Cardiac muscle cell (in vitro differentiated cells and primary cell): Measurements from ENCODE around the gene C1orf87. TPM values are rescaled to one million over a fixed set of nuclear protein-coding genes. Genes with fewer than 3 reads are reported as not detected.

ENCODE experiments used
- DNase-seq, 2 donors: peaks; one replicate each; pipeline versions ENCODE4 v3.0.0 to v3.0.0-alpha.2; 2010 to 2017; ENCODE audit warnings: low read depth in 1 of 2, low spot score in 1 of 2
- H3K27ac ChIP-seq: fragments of 200-600 bp; sonication (generic); 2 replicates; pipeline ENCODE4 v1.5.1; 2016
- H3K27me3 ChIP-seq: fragments of 200-600 bp; sonication (generic); 2 replicates; pipeline ENCODE4 v1.6.0; 2016; ENCODE audit warnings: control low read depth
- H3K36me3 ChIP-seq: fragments of 200-600 bp; sonication (generic); 2 replicates; pipeline ENCODE4 v1.5.1; 2016; ENCODE audit warnings: control low read depth
- H3K4me1 ChIP-seq: fragments of 200-600 bp; sonication (generic); 2 replicates; pipeline ENCODE4 v1.8.1; 2017; ENCODE audit warnings: low read depth, mild to moderate bottlenecking, mixed run types
- H3K4me3 ChIP-seq: fragments of 200-600 bp; sonication (generic); 2 replicates; pipeline ENCODE4 v1.5.1; 2016; ENCODE audit warnings: mild to moderate bottlenecking
- H3K9me3 ChIP-seq: fragments of 200-600 bp; sonication (generic); 2 replicates; pipeline ENCODE4 v1.5.1; 2017; ENCODE audit warnings: low read depth, mild to moderate bottlenecking, control low read depth
- polyA plus RNA-seq: library from polyadenylated mRNA; unstranded; fragments of >200 nt; fragmentation: Nextera tagmentation; extraction: Ambion mirVana; gene quantifications from 2 replicates; pipeline ENCODE4 v1.2.1, GENCODE V29; 2016
- total RNA-seq: library from RNA; depleted of rRNA; stranded (reverse); fragments of >200 nt; gene quantifications from 2 replicates; pipeline ENCODE4 v1.2.3, GENCODE V29; 2016
- TF ChIP-seq, protein P1 (sequence below): IDR thresholded peaks from 2 replicates; pipeline ENCODE4 v1.5.1; 2012; ENCODE audit warnings: low read depth, mild to moderate bottlenecking, low read length

C1orf87 gene
- total and polyA plus RNA-seq, 2 experiments from 2014 or later: not detected

DNA sequence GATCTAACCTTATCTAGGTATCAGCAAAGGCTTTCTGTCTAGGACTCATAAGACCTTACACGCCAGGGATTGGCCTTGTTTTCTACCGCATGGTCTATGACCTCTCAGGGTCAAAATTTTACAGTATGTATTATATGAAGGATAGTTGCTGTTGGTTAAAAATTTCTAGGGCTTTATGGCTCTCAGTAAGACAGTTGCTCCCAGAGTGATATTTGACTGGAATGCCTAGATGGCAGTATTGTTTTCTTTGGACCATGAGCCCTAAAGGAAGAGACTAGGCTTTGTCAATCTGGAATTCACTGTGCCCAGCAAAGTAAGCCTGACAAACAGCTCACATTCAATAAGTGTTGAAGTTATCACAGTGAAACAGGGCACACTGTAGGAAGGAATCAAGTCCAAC lies 37.6 kb downstream of the C1orf87 start:
- Histone ChIP-seq H3K27me3 (no peaks in the 10 kb centered on the region), H3K4me1 (no peaks in the 10 kb centered on the region), H3K27ac (no peak overlapping the region), H3K9me3 (no peaks in the 10 kb centered on the region), H3K36me3 (no peaks in the 10 kb centered on the region), H3K4me3 (no peak overlapping the region)
- DNase-seq: peak in 1 of 2 donors; percentile 3
- TF ChIP-seq, protein P1, sequence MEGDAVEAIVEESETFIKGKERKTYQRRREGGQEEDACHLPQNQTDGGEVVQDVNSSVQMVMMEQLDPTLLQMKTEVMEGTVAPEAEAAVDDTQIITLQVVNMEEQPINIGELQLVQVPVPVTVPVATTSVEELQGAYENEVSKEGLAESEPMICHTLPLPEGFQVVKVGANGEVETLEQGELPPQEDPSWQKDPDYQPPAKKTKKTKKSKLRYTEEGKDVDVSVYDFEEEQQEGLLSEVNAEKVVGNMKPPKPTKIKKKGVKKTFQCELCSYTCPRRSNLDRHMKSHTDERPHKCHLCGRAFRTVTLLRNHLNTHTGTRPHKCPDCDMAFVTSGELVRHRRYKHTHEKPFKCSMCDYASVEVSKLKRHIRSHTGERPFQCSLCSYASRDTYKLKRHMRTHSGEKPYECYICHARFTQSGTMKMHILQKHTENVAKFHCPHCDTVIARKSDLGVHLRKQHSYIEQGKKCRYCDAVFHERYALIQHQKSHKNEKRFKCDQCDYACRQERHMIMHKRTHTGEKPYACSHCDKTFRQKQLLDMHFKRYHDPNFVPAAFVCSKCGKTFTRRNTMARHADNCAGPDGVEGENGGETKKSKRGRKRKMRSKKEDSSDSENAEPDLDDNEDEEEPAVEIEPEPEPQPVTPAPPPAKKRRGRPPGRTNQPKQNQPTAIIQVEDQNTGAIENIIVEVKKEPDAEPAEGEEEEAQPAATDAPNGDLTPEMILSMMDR: no peak

DNA sequence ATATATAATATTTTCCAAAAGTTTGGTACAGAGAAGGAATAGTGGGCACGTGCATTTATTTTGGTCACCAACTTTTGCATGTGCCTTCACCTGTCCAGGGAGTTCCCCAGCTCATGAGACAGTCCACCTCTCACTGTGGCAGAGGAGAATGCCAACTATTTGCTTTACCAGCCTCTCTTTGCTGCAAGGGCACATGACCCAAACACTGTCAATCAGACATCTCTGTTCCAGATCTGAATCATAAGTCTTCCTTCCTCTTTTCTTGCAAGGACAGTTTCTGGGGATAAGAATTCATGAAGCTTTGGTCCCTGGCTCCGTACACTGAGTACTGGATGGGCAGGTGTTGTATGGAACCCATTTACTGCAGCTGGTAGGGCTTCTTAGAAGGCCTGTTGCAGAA lies 38.6 kb downstream of the C1orf87 start:
- Histone ChIP-seq H3K27ac (no peak overlapping the region), H3K27me3 (no peaks in the 10 kb centered on the region), H3K4me1 (no peaks in the 10 kb centered on the region), H3K36me3 (no peaks in the 10 kb centered on the region), H3K4me3 (no peak overlapping the region), H3K9me3 (no peaks in the 10 kb centered on the region)
- TF ChIP-seq, protein P1: no peak
- no peak for DNase-seq

DNA sequence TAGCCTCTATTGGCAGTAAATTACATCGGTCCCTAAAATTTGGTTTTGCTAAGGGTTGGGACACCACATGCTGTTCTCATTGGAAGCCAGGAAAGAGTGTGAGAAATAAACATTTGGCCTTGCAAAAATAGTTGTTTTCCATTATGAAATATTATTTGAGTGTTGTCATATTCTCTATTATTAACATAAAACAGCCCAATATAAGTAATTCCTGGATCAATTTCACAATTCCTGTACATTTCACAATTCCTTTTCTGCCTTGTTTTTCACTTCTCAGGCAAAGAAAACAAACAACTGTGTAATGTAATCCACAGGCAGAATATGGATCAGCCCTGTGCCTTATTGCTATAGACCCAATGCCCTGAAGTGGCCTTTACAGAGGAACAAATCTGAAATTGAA lies 40.5 kb downstream of the C1orf87 start:
- H3K9me3 ChIP-seq: no peaks in the 10 kb centered on the region
- H3K4me3 ChIP-seq: no peak overlapping the region
- TF ChIP-seq, protein P1: no peak
- no peaks in the 10 kb centered on the region for H3K36me3 ChIP-seq
- no peak for DNase-seq
- no peaks in the 10 kb centered on the region for H3K4me1 ChIP-seq
- H3K27me3 ChIP-seq: no peaks in the 10 kb centered on the region
- no peak overlapping the region for H3K27ac ChIP-seq

DNA sequence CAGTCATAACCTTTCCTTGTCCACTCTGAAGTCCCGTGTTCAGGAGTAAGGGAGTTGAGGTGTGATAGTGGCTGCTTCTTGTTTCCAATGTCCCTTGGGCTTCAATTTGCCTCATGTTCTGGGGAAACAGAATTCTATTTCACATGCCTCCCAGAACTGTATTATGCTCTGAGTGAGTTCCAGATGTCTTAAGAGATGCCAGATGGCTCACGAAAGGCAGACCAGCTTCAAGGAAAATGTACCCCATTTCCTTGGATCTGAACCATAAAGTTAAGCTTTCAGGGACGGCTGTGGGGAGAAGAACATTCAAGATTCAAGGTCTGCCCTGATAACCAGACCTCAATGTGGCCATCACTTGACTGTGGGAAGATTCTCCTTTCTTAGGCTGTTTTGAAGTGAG lies 42.4 kb downstream of the C1orf87 start:
- H3K27me3 ChIP-seq: no peaks in the 10 kb centered on the region

DNA sequence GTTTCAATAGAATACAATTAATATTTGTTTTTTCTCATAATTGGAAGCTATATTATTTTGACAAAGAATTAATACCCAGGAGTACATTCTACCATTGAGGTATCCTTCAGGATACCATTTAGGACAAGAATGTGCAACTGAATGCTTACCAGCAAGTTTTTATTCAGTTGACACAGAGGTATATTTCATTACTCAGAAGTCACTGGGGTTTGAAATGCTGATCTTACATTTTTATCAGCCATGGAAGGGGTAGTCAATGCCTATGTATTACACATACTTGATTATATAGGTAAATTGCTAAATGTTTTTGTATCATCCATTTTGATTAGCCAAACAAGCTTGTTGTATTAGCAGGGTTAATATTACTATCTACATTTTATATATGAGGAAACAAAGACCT lies 48.0 kb downstream of the C1orf87 start:
- TF ChIP-seq, protein P1: no peak
- no peaks in the 10 kb centered on the region for H3K9me3 ChIP-seq
- no peak overlapping the region for H3K27ac ChIP-seq
- H3K4me1 ChIP-seq: peaks cover 6% of the 10 kb centered on the region
- H3K27me3 ChIP-seq: no peaks in the 10 kb centered on the region
- no peak overlapping the region for H3K4me3 ChIP-seq
- no peaks in the 10 kb centered on the region for H3K36me3 ChIP-seq
- no peak for DNase-seq

More for the DNA sequence above, 42.4 kb downstream of the C1orf87 start:
- H3K4me1 ChIP-seq: peaks cover 6% of the 10 kb centered on the region
- DNase-seq: no peak
- H3K4me3 ChIP-seq: no peak overlapping the region
- no peak overlapping the region for H3K27ac ChIP-seq
- TF ChIP-seq, protein P1: no peak
- no peaks in the 10 kb centered on the region for H3K36me3 ChIP-seq
- H3K9me3 ChIP-seq: no peaks in the 10 kb centered on the region
